ENCODE measurements around the gene CBR1.
"Not testable (repeated sequence)": the region's sequence is repeated elsewhere in the genome, so short reads cannot be mapped to it uniquely, and the experiment has no call there.

CBR1 gene

DNA sequence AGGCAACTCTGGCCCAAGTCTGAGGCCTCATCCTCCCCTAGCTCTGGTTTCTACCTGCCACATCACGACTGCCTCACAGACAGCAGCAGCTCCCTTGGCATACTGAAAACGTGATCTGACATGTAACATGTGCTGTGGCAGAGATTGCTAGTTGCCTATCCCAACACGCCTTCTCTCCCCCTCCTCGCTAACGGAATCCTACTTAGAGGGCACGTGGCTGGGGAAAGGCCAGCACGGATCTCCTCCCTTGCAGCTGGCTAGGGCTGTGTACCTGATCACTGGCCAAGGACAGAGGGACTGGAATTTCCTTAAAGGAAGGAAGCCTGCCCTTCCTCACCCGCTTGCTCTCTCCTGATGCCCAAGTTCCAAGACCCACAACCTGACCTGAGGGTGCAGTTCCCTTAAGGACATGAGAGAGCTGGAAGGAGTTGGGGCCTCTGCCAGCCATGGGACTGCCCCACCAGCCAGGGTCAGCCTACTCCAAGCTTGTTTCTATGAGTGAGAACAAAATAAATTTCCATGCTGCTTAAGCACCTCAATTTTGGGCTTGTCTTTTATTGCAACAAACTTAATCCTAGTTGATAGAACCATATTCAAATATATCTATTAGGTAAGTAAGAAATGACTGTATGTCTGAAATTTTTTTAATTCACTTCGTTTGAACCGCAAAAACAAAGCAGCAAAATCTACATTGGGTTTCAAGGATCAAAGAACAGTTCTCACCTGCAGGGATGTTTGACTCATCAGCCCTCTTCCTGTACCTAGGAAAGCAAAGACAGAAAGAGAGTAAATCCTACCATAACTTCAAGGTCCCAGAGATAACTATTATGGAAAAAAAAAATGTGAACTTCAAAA is 16.7 kb upstream of the CBR1 start:
- DNase-seq = no peak

DNA sequence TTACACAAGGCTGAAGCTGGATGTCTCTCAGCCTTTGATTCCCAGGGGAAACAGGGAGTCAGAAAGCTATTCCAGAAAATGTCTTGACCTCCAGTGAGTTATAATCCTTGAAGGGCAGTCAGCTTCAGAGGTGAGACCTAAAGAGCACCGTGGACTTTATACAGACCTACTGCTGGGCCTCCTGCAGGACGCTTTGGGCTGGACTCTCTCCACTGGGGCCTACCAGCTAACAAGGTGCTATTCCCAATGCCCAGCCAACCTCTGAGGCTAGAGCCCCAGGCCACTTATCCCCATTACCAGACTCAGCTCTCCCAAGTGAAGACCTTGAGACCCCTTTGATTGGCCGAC is 16.1 kb upstream of the CBR1 start:
- DNase-seq = no peak

DNA sequence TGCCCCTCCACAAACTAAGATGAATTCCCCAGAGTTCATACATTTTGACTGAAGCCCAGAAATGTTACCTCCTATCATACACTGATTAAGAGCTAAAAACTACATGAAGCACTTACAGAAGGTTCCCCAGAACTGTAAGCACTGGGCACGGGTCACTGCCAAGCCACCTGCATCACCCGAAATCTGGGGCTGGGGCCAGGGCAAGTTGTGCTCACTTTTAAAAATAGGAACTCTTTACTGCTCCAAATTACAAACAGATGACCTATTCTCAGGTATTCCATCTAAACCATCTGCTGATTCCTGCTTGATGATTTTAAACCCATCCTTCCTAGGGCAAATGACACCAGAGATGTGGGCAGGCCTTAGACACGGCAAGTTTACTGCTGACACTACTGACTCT is 14.3 kb upstream of the CBR1 start:
- DNase-seq = no peak

DNA sequence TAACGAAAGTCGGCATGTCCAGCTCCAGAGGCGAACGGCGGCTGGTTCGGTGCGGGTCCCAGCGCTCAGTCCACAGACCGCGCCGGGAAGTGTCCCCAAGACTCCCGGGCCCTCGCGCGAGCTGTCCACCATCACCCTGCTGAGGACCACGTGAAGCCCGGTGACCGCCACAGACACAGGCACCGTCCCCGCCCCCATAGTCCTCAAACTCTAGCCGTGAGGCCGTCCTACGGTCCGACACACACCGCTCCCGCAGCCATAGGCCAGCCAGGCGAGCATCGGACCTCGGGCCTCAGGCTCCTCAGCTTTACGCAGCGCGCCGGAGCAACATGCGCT is 10.0 kb upstream of the CBR1 start:
- no peak for DNase-seq

DNA sequence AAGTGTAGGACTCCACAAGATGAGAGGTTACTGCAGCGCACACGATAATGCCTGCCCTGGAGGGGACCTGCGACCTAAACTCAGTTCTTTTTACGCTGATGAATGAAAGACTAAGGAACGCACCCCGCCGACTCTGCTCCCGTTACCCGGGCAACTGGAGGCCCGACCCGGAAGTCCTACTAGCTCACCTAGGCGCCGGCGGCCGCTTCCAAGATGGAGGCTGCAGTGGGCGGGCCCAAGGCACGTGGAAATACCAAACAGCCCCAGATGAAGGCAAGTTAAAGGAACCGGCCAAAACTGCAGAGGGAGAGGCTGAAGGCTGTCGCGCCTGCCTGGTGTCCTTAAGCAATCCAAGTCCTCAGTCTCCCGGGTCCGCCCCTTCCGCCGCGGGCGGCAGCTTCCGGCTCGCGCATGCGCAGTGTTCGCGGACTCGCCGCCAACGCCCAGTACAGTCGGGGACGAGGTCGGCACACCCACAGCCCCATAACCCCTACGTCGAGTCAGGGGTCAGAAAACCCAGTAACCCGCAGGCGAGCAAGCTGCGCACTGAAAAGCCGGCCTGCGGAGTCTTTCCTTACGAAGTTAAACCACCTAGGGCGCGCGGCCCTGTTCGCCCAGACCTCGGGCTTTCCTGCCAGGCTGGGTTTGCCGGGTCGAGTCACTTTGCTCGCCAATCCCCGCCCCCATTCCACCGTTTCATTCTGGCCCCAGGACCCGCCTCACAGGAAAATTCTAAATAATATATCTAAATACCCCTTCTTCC is 9.5 kb upstream of the CBR1 start, which contains the start of gene SETD4:
SETD4 (minus strand) TSS at position 368 of the 763 bp plus-strand sequence. CDS start 1,638 bp downstream, outside the sequence.
- DNase-seq = peak; percentile 94

DNA sequence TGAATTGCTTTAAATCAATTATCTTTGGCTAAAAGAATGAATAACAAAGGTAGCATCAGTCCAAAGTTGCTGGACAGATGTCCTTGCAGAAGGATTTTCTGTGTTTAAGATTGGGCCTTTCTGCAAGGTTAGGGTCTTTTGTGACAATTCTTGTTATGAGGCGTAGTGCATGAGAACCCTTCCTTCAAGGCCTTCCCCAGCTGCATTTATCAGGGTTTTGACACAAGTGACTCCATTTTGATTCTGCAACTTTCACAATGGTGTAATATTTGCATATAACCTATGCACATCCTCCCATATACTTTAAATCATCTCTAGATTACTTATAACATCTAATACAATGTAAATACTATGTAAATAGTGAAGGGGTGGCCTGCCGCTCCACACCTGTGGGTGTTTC is 8.4 kb upstream of the CBR1 start:
- no peak for DNase-seq

DNA sequence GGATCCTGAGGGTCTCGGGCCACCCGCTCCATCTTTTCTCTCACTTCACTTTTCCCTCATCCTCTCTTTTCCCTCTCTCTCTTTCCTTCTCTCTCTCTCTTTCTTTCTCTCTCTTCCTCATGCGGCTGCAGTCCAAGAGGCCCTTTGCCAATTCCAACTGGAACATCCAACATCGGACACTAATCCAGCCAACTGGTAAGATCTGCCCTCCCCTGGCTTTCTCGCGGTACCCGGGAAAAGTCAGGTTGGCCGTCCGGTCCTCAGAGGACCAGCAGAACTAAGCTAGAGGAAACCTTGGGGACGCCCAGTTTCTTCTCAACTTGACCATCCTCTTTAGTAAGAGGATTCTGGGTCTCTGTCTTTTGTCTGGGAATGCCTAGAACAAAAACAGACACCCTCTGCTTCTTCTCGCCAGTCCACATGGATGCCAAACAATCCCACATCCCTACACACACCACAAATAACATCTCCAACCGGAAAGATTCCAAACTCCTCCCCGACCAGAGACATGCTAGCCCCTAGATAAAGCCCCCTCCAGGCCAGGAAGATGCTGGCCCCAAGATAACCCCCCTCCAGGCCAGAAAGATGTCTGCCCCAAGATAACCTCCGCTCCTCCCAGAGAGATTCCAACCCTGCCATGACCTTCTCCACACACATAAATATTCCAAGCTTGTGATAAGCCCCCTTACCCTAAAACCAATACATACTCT is 6.3 kb upstream of the CBR1 start:
- DNase-seq = no peak

DNA sequence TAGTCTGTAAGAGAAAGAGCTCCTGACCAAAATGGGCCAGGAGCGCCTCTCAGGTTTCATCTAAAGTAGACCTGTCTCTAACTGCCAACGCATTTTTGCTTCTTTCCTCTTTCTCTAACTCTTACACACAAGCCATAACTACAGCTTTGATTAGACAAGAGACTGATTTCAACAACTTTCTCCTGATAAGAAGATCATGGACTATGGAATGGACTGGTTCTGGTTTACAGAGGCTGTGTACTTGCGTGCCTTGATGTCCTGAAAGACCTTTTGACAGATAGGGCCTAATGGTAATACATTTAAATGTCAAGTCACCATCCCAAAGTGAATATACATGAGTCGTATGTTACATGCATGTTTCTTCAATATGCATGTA is 5.8 kb upstream of the CBR1 start:
- DNase-seq = no peak

DNA sequence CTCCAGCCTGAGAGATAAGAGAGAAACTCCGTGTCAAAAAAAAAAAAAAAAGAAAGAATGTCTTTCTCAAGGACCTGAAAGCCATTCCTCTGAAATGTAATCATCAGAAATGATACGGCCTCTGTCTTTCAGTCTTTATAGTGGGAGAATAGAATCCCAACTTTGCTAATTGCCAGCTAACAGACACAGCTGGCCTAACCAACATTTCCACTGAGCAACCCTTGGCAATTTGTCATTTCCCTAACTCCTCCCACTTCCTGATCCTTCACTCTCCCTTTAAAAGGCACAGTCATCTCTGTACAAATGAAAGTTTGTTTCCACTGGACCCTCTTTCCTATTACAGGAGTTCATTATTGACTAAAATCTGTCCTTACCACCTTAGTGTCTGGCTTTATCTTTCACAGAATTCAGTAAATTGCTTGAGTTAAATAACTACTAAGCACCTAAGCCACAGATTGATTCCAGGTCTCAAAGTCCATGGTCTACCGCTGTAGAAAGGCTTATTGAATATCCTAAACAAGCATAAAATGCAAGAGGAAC is 4.3 kb upstream of the CBR1 start:
- no peak for DNase-seq

DNA sequence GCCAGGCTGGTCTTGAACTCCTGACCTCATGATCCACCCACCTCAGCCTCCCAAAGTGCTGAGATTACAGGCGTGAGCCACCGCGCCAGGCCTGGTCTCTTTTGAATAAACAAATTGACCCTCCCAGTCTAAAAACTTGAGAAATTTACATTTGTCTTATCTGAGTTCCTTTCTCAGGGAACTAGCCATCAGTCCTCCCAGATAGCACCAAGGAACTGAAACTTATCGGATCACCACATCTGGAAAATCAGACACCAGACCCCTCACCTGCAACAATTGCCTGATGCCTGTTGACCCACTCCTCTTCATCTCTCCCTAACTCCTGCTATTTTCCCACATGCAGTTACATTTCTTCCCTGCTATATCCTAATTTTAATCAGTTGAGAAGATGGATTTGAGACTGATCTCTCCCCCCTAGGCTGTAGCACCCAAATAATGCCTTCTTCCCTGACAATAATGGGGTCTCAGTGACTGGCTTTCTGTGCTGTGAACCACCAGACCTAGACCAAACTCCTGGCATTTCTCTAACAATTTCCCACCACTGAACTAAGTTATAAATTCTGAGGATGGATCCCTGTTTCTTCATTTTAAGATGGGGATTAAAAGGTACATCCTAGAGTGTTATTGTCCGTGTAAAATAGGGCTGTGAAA is 951 bp upstream of the CBR1 start:
- DNase-seq = no peak

DNA sequence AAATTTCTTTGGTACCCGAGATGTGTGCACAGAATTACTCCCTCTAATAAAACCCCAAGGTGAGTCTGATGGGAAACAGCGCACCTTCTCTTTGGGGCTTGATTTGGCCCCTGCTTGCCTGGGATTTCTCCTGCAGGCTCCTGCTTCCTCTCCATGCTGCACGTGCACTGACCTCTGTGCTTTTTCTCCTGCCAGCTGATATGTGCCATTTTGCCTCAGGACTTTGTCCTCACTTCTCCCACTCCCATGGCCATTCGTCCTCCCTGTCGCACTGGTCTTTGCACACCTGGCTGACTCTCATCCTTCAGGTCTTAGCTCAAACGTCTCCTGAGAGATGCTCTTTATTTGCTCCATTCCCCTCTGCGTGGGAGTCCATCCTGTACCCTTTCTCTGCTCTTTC is 1.2 kb downstream of the CBR1 start:
- DNase-seq = no peak

DNA sequence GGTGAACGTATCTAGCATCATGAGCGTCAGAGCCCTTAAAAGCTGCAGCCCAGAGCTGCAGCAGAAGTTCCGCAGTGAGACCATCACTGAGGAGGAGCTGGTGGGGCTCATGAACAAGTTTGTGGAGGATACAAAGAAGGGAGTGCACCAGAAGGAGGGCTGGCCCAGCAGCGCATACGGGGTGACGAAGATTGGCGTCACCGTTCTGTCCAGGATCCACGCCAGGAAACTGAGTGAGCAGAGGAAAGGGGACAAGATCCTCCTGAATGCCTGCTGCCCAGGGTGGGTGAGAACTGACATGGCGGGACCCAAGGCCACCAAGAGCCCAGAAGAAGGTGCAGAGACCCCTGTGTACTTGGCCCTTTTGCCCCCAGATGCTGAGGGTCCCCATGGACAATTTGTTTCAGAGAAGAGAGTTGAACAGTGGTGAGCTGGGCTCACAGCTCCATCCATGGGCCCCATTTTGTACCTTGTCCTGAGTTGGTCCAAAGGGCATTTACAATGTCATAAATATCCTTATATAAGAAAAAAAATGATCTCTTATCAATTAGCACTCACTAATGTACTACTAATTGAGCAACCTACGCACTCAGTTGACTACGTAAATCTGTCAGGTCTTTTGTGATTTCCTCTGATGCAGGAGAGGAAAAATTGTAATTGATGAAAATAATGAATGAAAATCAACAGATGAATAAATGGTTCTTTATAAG is 2.8 kb downstream of the CBR1 start:
- DNase-seq = no peak

DNA sequence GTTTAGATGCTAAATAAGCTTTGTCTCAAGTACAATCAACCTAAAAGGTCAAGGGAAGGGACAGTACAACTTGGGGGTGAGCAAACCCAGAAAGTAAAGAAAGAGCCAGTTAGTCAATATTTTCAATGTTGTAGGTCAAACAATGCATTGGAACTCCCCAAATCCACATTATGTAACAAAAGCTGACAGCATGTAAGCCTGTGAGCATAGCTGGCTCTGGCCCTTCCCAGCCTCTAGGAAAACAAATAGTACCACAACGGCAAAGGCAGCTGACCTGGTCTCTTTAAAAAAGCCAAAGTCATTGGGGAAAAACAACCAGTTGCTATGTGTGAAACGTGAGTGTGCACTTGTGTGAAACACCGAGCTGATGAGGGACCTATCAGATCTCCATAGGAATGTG is 3.4 kb downstream of the CBR1 start:
- DNase-seq = no peak

DNA sequence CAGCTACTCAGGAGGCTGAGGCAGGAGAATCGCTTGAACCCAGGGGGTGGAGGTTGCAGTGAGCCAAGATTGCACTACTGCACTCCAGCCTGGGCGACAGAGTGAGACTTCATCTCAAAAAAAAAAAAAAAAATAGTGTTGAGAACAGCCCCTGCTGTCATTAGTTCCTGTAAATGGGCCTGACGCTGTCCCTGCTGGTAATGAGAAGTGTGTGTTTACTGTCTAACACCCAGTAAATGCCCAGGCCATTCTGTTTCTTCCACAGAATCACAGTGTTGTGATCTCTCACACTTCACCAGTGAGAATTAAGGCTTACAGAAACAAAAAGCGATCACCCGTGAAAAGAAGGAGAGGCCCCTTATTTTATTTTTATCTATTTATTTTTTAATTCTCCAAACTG is 4.1 kb downstream of the CBR1 start:
- DNase-seq = not testable (repeated sequence)

DNA sequence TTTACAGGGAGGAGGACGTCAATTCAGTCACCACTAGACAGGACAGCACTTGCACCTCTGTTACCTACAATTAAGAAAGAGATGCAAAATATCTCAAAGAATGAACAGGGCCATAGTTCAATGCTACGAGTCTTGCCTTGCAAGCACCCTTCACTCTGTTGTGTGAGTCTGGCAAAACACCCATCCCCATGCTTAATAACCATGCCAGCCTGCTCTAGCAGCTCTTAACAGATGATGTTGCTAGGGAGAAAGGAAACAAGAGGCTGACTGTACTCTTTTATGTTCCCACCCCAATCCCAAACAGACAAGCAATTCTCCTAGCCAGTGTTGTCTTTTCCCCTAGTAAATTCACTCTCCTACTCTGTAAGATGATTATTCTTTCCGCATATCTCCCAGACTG is 5.3 kb downstream of the CBR1 start:
- no peak for DNase-seq

DNA sequence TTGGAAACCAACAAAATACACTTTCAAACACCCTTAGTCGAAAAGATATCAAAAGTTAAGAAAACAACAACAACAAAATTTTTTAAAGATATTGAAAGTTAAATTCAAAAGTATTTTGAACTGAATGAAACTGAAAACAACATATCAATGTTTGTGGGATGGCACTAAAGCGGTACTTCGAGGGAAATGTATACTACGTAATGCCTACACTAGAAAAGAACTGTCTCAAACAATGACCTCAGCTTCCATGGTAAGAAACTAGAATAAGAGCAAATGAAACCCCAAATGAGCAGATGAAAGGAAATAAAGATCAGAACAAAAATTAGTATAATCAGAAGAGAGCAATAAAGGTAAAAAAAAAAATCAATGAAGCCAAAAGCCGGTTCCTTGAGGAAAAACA is 6.1 kb downstream of the CBR1 start:
- no peak for DNase-seq

DNA sequence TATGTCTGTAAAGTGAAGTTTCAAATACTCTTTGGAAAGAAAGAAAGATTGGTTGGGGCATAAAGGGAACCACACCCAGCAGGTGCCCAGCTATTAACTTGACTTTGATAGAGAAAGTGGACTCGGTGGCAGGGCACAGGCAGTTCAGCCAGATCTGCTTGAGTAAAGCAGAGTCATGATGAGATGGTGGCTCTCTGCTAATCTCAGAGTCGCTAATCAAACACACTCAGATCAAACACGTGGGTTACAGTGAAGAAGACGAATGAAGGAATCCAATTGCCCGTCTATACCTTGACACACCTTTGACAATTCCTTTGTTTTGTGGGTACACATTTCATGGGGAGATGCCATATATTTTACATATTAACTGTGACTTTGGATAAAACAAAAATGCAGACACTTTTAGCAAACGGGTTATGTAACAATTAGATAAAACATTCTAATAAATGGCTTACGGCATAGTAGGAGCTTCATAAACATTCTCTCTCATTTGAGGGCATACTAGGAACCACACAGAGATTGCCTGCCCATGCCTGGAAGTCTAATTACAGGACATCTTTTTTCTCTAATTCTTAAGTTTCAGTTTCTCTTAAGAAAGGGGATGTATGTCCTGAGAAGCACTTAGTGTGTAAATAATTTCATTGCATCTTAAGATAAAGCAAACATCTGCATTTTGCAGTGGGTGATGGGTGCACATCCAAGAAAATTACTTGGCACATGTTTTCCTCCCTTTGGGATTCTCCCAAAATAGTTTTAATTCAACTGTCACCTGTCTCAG is 7.2 kb downstream of the CBR1 start:
- DNase-seq = no peak

DNA sequence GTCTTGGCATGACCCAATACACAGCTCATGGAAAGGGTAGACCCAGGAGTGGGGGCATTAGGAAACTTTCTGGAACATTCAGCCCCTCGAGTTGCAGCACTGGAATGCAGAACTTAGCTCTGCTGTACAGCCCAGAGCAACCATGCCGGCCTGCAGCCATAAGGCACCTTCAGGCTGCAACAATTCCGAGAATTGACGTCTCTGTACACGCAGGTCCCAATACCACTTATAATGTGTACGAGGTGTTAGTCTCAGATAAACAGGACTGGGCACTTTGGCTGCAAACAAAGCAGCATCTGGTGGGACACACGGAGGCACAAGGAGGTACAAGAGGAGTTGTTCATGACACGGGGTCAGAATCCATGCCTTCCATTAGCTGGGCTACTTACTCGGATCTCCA is 7.9 kb downstream of the CBR1 start:
- DNase-seq = no peak

DNA sequence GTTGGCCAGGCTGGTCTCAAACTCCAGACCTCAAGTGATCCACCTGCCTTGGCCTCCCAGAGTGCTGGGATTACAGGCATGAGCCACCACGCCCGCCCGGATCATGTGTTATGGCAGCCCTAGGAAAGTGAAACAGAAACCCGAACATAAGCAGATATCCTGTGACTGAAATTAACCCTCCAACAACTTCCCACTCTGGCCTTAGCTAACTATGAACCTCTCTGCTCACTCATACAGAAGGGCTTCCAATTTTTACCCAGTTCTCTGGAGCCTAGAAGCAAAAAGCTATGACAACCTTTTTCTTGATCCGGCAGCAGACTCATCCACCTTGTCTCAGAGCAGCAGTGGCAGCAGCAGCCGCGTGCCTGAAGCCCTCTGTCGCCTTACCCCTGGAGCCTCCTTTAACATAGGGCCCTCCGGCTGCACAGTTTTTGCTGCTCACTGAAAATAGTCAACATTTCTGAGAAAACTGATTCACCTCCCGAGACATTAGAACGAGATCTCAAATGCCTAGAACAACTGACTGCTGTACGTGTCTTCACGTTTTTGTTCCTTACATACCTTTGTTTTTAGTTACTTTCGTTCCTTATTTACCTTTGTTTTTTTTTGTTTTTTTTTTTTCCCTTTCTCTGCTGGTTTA is 9.3 kb downstream of the CBR1 start:
- DNase-seq = no peak

DNA sequence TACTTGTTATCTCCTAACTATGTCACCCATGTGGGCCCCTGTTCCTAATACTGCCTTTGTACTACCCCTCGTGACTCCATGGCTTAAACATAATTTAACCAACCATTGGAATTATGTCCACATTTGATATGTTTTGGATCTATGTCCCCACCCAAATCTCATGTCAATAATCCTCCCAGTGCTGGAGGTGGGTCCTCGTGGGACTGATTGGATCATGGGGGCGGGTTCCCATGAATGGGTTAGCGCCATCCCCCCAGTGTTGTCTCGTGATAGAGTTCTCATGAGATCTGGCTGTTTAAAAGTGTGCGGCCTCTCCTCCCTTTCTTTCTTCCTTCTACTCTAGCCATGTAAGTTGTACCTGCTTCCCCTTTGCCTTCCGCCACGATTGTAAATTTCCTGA is 9.8 kb downstream of the CBR1 start:
- no peak for DNase-seq

DNA sequence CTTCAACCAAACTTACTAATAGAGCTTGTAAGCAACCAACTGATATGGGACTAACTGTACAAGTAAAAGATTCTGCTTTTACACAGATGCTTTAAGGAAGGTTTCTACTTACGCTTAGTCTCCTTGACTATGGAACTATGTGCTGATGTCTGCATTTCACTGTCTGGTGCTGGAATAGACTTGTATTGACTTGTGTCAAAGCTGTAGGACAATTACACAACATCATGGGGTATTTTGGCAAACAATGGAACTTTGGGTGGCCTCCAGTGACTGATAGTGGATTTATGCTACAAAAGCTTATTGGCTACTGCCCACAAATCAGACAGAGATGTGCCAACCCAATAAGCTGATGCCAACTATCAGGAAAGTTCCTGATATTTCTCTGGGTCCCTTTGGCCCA is 10.6 kb downstream of the CBR1 start:
- no peak for DNase-seq
